ENCODE data around the gene E2F8.

The E2F8 gene

GRCh38 chr11:19199771-19200170, 41.0 kb downstream of the E2F8 start:
- peaks cover 12 to 42% (median 32%) of the 10 kb centered on the region in 4 experiments for H3K4me1 ChIP-seq (ENCODE audit: control extremely low read depth in 1 of 4, control insufficient read depth in 4 of 4, insufficient read depth in 4 of 4, low read length in 3 of 4)
- peak overlapping the region in 1 of 2 experiments; percentile 72 for H3K27ac ChIP-seq (ENCODE audit: insufficient read depth in 1 of 2, low read depth in 1 of 2, low read length in 2 of 2, poor library complexity in 1 of 2, severe bottlenecking in 2 of 2)
- H3K9me3 ChIP-seq (ENCODE audit: control extremely low read depth in 1 of 5, control insufficient read depth in 4 of 5, insufficient read depth in 2 of 5, low read depth in 1 of 5, low read length in 4 of 5), result no peaks in the 10 kb centered on the region
- WGBS (ENCODE audit: insufficient coverage), result 0% methylated on average over 1 of the region's 3 CpGs
- ChIA-PET CTCF (interaction anchor here (0.7 to 1.6 kb wide), 5 partner anchors 17 to 126 kb away, joined by 3 read pairs; no protein-coding TSS in a partner anchor), POLR2A (no interaction called here)
- H3K27me3 ChIP-seq (replicated peaks in 2 of 5; ENCODE audit: control insufficient read depth in 4 of 5, insufficient read depth in 5 of 5, low read length in 4 of 5), result no peaks in the 10 kb centered on the region
- DNase-seq, result peak; percentile 22 to 59 (median 45)
- H3K36me3 ChIP-seq (ENCODE audit: control insufficient read depth in 4 of 4, insufficient read depth in 4 of 4, low read length in 3 of 4), result no peaks in the 10 kb centered on the region
- H3K4me3 ChIP-seq (ENCODE audit: control insufficient read depth in 1 of 7, extremely low read depth in 1 of 7, insufficient read depth in 4 of 7, low read depth in 2 of 7, low read length in 6 of 7), result peak overlapping the region in 2 of 7 experiments; percentile 42 to 59

GRCh38 chr11:19199048-19199447, 41.7 kb downstream of the E2F8 start:
- Histone ChIP-seq H3K27me3 (replicated peaks in 2 of 5; ENCODE audit: control insufficient read depth in 4 of 5, insufficient read depth in 5 of 5, low read length in 4 of 5) (no peaks in the 10 kb centered on the region), H3K27ac (ENCODE audit: insufficient read depth in 1 of 2, low read depth in 1 of 2, low read length in 2 of 2, poor library complexity in 1 of 2, severe bottlenecking in 2 of 2) (no peak overlapping the region), H3K4me1 (ENCODE audit: control extremely low read depth in 1 of 4, control insufficient read depth in 4 of 4, insufficient read depth in 4 of 4, low read length in 3 of 4) (peaks cover 12 to 44% (median 32%) of the 10 kb centered on the region in 4 experiments), H3K4me3 (ENCODE audit: control insufficient read depth in 1 of 7, extremely low read depth in 1 of 7, insufficient read depth in 4 of 7, low read depth in 2 of 7, low read length in 6 of 7) (no peak overlapping the region), H3K36me3 (ENCODE audit: control insufficient read depth in 4 of 4, insufficient read depth in 4 of 4, low read length in 3 of 4) (no peaks in the 10 kb centered on the region), H3K9me3 (ENCODE audit: control extremely low read depth in 1 of 5, control insufficient read depth in 4 of 5, insufficient read depth in 2 of 5, low read depth in 1 of 5, low read length in 4 of 5) (no peaks in the 10 kb centered on the region)
- peak in 1 of 3 donors; percentile 3 for DNase-seq
- ChIA-PET CTCF (interaction anchor here (0.8 to 1.6 kb wide), 5 partner anchors 12 to 67 kb away, joined by 3 to 5 read pairs (median 3); no protein-coding TSS in a partner anchor), POLR2A (no interaction called here)
- 89% methylated on average over 6 of the region's 7 CpGs for WGBS (ENCODE audit: insufficient coverage)

- 91% methylated on average over 6 of the region's 6 CpGs for WGBS (ENCODE audit: insufficient coverage)
- H3K27me3 ChIP-seq (replicated peaks in 2 of 5; ENCODE audit: control insufficient read depth in 4 of 5, insufficient read depth in 5 of 5, low read length in 4 of 5), result no peaks in the 10 kb centered on the region
- H3K9me3 ChIP-seq (ENCODE audit: control extremely low read depth in 1 of 5, control insufficient read depth in 4 of 5, insufficient read depth in 2 of 5, low read depth in 1 of 5, low read length in 4 of 5), result no peaks in the 10 kb centered on the region
- no peak overlapping the region for H3K27ac ChIP-seq (ENCODE audit: insufficient read depth in 1 of 2, low read depth in 1 of 2, low read length in 2 of 2, poor library complexity in 1 of 2, severe bottlenecking in 2 of 2)
- peaks cover 12 to 36% (median 26%) of the 10 kb centered on the region in 4 experiments for H3K4me1 ChIP-seq (ENCODE audit: control extremely low read depth in 1 of 4, control insufficient read depth in 4 of 4, insufficient read depth in 4 of 4, low read length in 3 of 4)
- DNase-seq, result no peak
- ChIA-PET CTCF (interaction anchor here (0.9 to 1.2 kb wide), 2 partner anchors 55 to 87 kb away, joined by 3 read pairs; no protein-coding TSS in a partner anchor), POLR2A (no interaction called here)
- H3K4me3 ChIP-seq (ENCODE audit: control insufficient read depth in 1 of 7, extremely low read depth in 1 of 7, insufficient read depth in 4 of 7, low read depth in 2 of 7, low read length in 6 of 7), result no peak overlapping the region
- no peaks in the 10 kb centered on the region for H3K36me3 ChIP-seq (ENCODE audit: control insufficient read depth in 4 of 4, insufficient read depth in 4 of 4, low read length in 3 of 4)
These were observed 44.3 kb downstream of the E2F8 start for GRCh38 chr11:19196432-19196831.

GRCh38 chr11:19194620-19195308, 46.0 kb downstream of the E2F8 start:
- 100% methylated on average over 2 of the region's 4 CpGs for WGBS (ENCODE audit: insufficient coverage)
- H3K9me3 ChIP-seq (ENCODE audit: control extremely low read depth in 1 of 5, control insufficient read depth in 4 of 5, insufficient read depth in 2 of 5, low read depth in 1 of 5, low read length in 4 of 5), result no peaks in the 10 kb centered on the region
- no peak for DNase-seq
- H3K4me1 ChIP-seq (ENCODE audit: control extremely low read depth in 1 of 4, control insufficient read depth in 4 of 4, insufficient read depth in 4 of 4, low read length in 3 of 4), result peaks cover 3 to 19% (median 11%) of the 10 kb centered on the region in 4 experiments
- H3K36me3 ChIP-seq (ENCODE audit: control insufficient read depth in 4 of 4, insufficient read depth in 4 of 4, low read length in 3 of 4), result no peaks in the 10 kb centered on the region
- ChIA-PET CTCF (no interaction called here), POLR2A (no interaction called here)
- H3K27me3 ChIP-seq (replicated peaks in 2 of 5; ENCODE audit: control insufficient read depth in 4 of 5, insufficient read depth in 5 of 5, low read length in 4 of 5), result no peaks in the 10 kb centered on the region
- no peak overlapping the region for H3K27ac ChIP-seq (ENCODE audit: insufficient read depth in 1 of 2, low read depth in 1 of 2, low read length in 2 of 2, poor library complexity in 1 of 2, severe bottlenecking in 2 of 2)
- H3K4me3 ChIP-seq (ENCODE audit: control insufficient read depth in 1 of 7, extremely low read depth in 1 of 7, insufficient read depth in 4 of 7, low read depth in 2 of 7, low read length in 6 of 7), result no peak overlapping the region

- no peak for DNase-seq
- H3K4me1 ChIP-seq (ENCODE audit: control extremely low read depth in 1 of 4, control insufficient read depth in 4 of 4, insufficient read depth in 4 of 4, low read length in 3 of 4), result peaks cover 0 to 11% (median 4%) of the 10 kb centered on the region in 4 experiments
- CTCF ChIA-PET, result no interaction called here
- H3K27me3 ChIP-seq (replicated peaks in 2 of 5; ENCODE audit: control insufficient read depth in 4 of 5, insufficient read depth in 5 of 5, low read length in 4 of 5), result no peaks in the 10 kb centered on the region
- H3K36me3 ChIP-seq (ENCODE audit: control insufficient read depth in 4 of 4, insufficient read depth in 4 of 4, low read length in 3 of 4), result no peaks in the 10 kb centered on the region
- no peaks in the 10 kb centered on the region for H3K9me3 ChIP-seq (ENCODE audit: control extremely low read depth in 1 of 5, control insufficient read depth in 4 of 5, insufficient read depth in 2 of 5, low read depth in 1 of 5, low read length in 4 of 5)
- H3K4me3 ChIP-seq (ENCODE audit: control insufficient read depth in 1 of 7, extremely low read depth in 1 of 7, insufficient read depth in 4 of 7, low read depth in 2 of 7, low read length in 6 of 7), result no peak overlapping the region
- no peak overlapping the region for H3K27ac ChIP-seq (ENCODE audit: insufficient read depth in 1 of 2, low read depth in 1 of 2, low read length in 2 of 2, poor library complexity in 1 of 2, severe bottlenecking in 2 of 2)
- WGBS (ENCODE audit: insufficient coverage), result no CpG with 5 or more reads among the region's 2 CpGs
- POLR2A ChIA-PET, result no interaction called here
These were observed 46.8 kb downstream of the E2F8 start for GRCh38 chr11:19193916-19194315.

GRCh38 chr11:19191530-19192169, 49.1 kb downstream of the E2F8 start:
- ChIA-PET CTCF (no interaction called here), POLR2A (no interaction called here)
- Histone ChIP-seq H3K9me3 (ENCODE audit: control extremely low read depth in 1 of 5, control insufficient read depth in 4 of 5, insufficient read depth in 2 of 5, low read depth in 1 of 5, low read length in 4 of 5) (no peaks in the 10 kb centered on the region), H3K4me3 (ENCODE audit: control insufficient read depth in 1 of 7, extremely low read depth in 1 of 7, insufficient read depth in 4 of 7, low read depth in 2 of 7, low read length in 6 of 7) (no peak overlapping the region), H3K27me3 (replicated peaks in 2 of 5; ENCODE audit: control insufficient read depth in 4 of 5, insufficient read depth in 5 of 5, low read length in 4 of 5) (no peaks in the 10 kb centered on the region), H3K36me3 (ENCODE audit: control insufficient read depth in 4 of 4, insufficient read depth in 4 of 4, low read length in 3 of 4) (no peaks in the 10 kb centered on the region), H3K4me1 (ENCODE audit: control extremely low read depth in 1 of 4, control insufficient read depth in 4 of 4, insufficient read depth in 4 of 4, low read length in 3 of 4) (peaks cover 0 to 2% (median 0%) of the 10 kb centered on the region in 4 experiments), H3K27ac (ENCODE audit: insufficient read depth in 1 of 2, low read depth in 1 of 2, low read length in 2 of 2, poor library complexity in 1 of 2, severe bottlenecking in 2 of 2) (no peak overlapping the region)
- 95% methylated on average over 7 of the region's 7 CpGs for WGBS (ENCODE audit: insufficient coverage)
- DNase-seq, result no peak

GRCh38 chr11:19187833-19188258, 52.9 kb downstream of the E2F8 start:
- ChIA-PET CTCF (no interaction called here), POLR2A (no interaction called here)
- 98% methylated on average over 9 of the region's 9 CpGs for WGBS (ENCODE audit: insufficient coverage)
- H3K36me3 ChIP-seq (ENCODE audit: control insufficient read depth in 4 of 4, insufficient read depth in 4 of 4, low read length in 3 of 4), result no peaks in the 10 kb centered on the region
- no peak for DNase-seq
- no peak overlapping the region for H3K27ac ChIP-seq (ENCODE audit: insufficient read depth in 1 of 2, low read depth in 1 of 2, low read length in 2 of 2, poor library complexity in 1 of 2, severe bottlenecking in 2 of 2)
- no peak overlapping the region for H3K4me3 ChIP-seq (ENCODE audit: control insufficient read depth in 1 of 7, extremely low read depth in 1 of 7, insufficient read depth in 4 of 7, low read depth in 2 of 7, low read length in 6 of 7)
- no peaks in the 10 kb centered on the region for H3K27me3 ChIP-seq (replicated peaks in 2 of 5; ENCODE audit: control insufficient read depth in 4 of 5, insufficient read depth in 5 of 5, low read length in 4 of 5)
- peaks cover 0 to 9% (median under 1%) of the 10 kb centered on the region in 4 experiments for H3K4me1 ChIP-seq (ENCODE audit: control extremely low read depth in 1 of 4, control insufficient read depth in 4 of 4, insufficient read depth in 4 of 4, low read length in 3 of 4)
- H3K9me3 ChIP-seq (ENCODE audit: control extremely low read depth in 1 of 5, control insufficient read depth in 4 of 5, insufficient read depth in 2 of 5, low read depth in 1 of 5, low read length in 4 of 5), result no peaks in the 10 kb centered on the region
